ENCODE measurements around the gene CDYL2.

GRCh38 chr16:80738521-80738920, 65.9 kb downstream of the CDYL2 start:
- TF ChIP-seq TSHZ2 (CRISPR knock-in tag; IDR thresholded peaks at IDR 0.05) (no peak), ISL1 (CRISPR knock-in tag; IDR thresholded peaks at IDR 0.05) (no peak)

Data from SK-N-SH treated with all-trans-retinoic acid at 6 μM for 48 hours (cell line).